Lung (tissue), 12 donors: ENCODE results near the gene PANK1. TPM values are rescaled to one million over a fixed set of nuclear protein-coding genes. Genes with fewer than 3 reads are reported as not detected.

Experiments used
- ATAC-seq: fragments of 200-7000 bp; cut with Tn5 transposase; one replicate; pipeline ENCODE4 v1.9.1; 2020; ENCODE audit warnings: moderate number of reproducible peaks; ENCODE audit not compliant: insufficient read depth, low FRiP score
- DNase-seq, 3 donors: peaks; one replicate each; pipeline ENCODE4 v3.0.0-alpha.2; 2013 to 2017
- H3K27ac ChIP-seq, 2 donors: one replicate each; pipeline ENCODE4 v1.5.1; 2013; ENCODE audit warnings: mild to moderate bottlenecking in 2 of 2, moderate library complexity in 2 of 2, control low read depth in 1 of 2, inconsistent platforms in 1 of 2, low read depth in 1 of 2, low read length in 1 of 2
- H3K27me3 ChIP-seq, 3 donors: one replicate each; pipeline ENCODE4 v1.5.1; 2013; ENCODE audit warnings: low read length in 2 of 3; ENCODE audit not compliant: control insufficient read depth in 3 of 3, insufficient read depth in 3 of 3
- H3K36me3 ChIP-seq, 4 donors: one replicate each; pipeline ENCODE4 v1.5.1; 2013; ENCODE audit warnings: low read length in 4 of 4, mild to moderate bottlenecking in 1 of 4, moderate library complexity in 1 of 4; ENCODE audit not compliant: control insufficient read depth in 4 of 4, insufficient read depth in 4 of 4
- H3K4me1 ChIP-seq, 5 donors: one replicate each; pipeline ENCODE4 v1.5.1; 2013; ENCODE audit warnings: low read length in 5 of 5, mild to moderate bottlenecking in 2 of 5, moderate library complexity in 1 of 5; ENCODE audit not compliant: control insufficient read depth in 5 of 5, insufficient read depth in 5 of 5
- H3K4me3 ChIP-seq: one replicate; pipeline ENCODE4 v1.5.1; 2013; ENCODE audit warnings: mild to moderate bottlenecking, control low read depth, moderate library complexity
- H3K9ac ChIP-seq, 2 donors: one replicate each; pipeline ENCODE4 v1.5.1; 2013; ENCODE audit warnings: low read length in 2 of 2, control low read depth in 1 of 2; ENCODE audit not compliant: insufficient read depth in 1 of 2
- H3K9me3 ChIP-seq, 4 donors: one replicate each; pipeline ENCODE4 v1.5.1; 2013; ENCODE audit warnings: low read length in 3 of 4, mild to moderate bottlenecking in 1 of 4, moderate library complexity in 1 of 4; ENCODE audit not compliant: control insufficient read depth in 4 of 4, insufficient read depth in 3 of 4
- CTCF ChIP-seq: IDR thresholded peaks from 2 replicates; pipeline ENCODE4 v1.5.1; 2012; ENCODE audit warnings: mild to moderate bottlenecking; ENCODE audit errors: control extremely low read depth, extremely low read depth
- WGBS, 2 donors: extraction: QIAGEN DNeasy Blood & Tissue Kit; methylation state at CpG; one replicate each; pipeline ENCODE4 v1.1.7; 2013; 5-methylcytosine and 5-hydroxymethylcytosine counted together
- polyA plus RNA-seq, 2 donors: library from polyadenylated mRNA; stranded (reverse); fragments of 200-250 nt; gene quantifications; one replicate each; pipeline ENCODE4 v1.2.1, GENCODE V29; 2013
- total RNA-seq, 2 donors: library from RNA; depleted of rRNA in 1 of 2; stranded (reverse); fragments of >200 nt in 1 of 2; gene quantifications; one replicate each; pipeline ENCODE4 v1.2.1, GENCODE V29; 2014 to 2021
- donor health status: control.
- donor health status: control.
- donor health status: Bipolar disorder and iron deficiency.
- donor health status: healthy.
- donor health status: DM: yes; HTN: yes; CAD: no.

PANK1 gene
- total and polyA plus RNA-seq, 4 donors = 1.6 to 18.3 (median 4.4) TPM

GRCh38 chr10:89552213-89552612 lies 92.8 kb downstream of the PANK1 start:
- DNase-seq (no peak), ATAC-seq (no peak)
- Histone ChIP-seq H3K36me3 (no peaks in the 10 kb centered on the region), H3K4me3 (no peak overlapping the region), H3K27ac (no peak overlapping the region), H3K9me3 (no peaks in the 10 kb centered on the region), H3K9ac (no peak overlapping the region), H3K27me3 (no peaks in the 10 kb centered on the region), H3K4me1 (peaks cover 0 to 5% (median 0%) of the 10 kb centered on the region in 5 donors)
- no peak for TF ChIP-seq CTCF
- WGBS, 2 donors = 95% methylated on average over 4 of the region's 4 CpGs

DNA sequence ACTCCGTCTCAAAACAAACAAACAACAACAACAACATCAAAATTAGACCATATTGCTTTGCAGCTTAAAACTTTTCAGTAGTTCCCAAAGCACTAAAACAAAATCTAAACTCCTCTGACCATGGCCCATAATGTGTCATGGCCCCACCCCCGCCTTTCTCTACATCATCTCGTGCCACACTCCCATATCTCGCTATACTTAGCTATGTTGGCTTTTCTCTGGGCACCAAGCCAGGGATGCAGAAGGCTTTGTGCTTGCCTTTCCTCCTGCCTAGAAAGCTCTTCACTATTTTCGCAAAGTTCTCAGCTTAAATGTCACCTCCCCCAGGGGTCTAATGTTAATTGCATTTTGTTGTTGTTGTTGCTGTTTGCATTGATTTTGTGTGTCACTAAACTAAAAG lies 94.5 kb downstream of the PANK1 start:
- no peaks in the 10 kb centered on the region for H3K27me3 ChIP-seq
- peaks cover 0 to 5% (median 0%) of the 10 kb centered on the region in 5 donors for H3K4me1 ChIP-seq
- H3K36me3 ChIP-seq = no peaks in the 10 kb centered on the region
- no peak overlapping the region for H3K4me3 ChIP-seq
- peak; percentile 36 to 57 (median 41) for DNase-seq
- no peaks in the 10 kb centered on the region for H3K9me3 ChIP-seq
- no peak for ATAC-seq
- H3K9ac ChIP-seq = no peak overlapping the region
- WGBS, 2 donors = 64 to 77% methylated on average over 5 of the region's 5 CpGs
- no peak for TF ChIP-seq CTCF
- H3K27ac ChIP-seq = no peak overlapping the region

DNA sequence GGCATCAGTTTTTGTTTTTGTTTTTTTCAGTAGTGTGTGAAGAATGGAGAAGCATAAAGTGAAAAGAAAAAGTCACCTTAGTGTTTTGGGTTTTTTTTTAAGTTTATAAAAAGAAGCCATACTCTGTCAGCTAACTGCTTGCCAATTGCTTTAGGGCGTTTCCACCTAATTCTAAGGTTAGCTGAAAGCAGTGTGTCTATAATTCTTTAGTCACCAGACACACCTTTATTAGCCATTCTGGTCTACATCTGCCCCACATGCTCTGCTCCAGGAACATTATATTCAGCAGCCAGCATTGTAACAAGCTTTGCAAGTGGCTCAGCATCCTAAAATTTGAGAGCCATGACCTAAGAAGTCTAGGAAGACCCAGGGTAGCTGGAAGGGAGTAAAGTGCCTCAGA lies 95.5 kb downstream of the PANK1 start:
- Histone ChIP-seq H3K9me3 (peaks cover 0 to 2% (median 0%) of the 10 kb centered on the region in 4 donors), H3K36me3 (no peaks in the 10 kb centered on the region), H3K4me3 (no peak overlapping the region), H3K9ac (no peak overlapping the region), H3K27me3 (no peaks in the 10 kb centered on the region), H3K4me1 (peaks cover 0 to 5% (median 0%) of the 10 kb centered on the region in 5 donors), H3K27ac (no peak overlapping the region)
- DNase-seq = no peak
- TF ChIP-seq CTCF = no peak
- ATAC-seq = no peak
- WGBS, 2 donors = 88 to 92% methylated on average over 1 of the region's 1 CpG

GRCh38 chr10:89548673-89549072 lies 96.4 kb downstream of the PANK1 start:
- Histone ChIP-seq H3K27me3 (no peaks in the 10 kb centered on the region), H3K36me3 (no peaks in the 10 kb centered on the region), H3K27ac (no peak overlapping the region), H3K4me1 (peaks cover 0 to 5% (median 0%) of the 10 kb centered on the region in 5 donors), H3K9ac (no peak overlapping the region), H3K4me3 (no peak overlapping the region), H3K9me3 (peaks cover 0 to 2% (median 0%) of the 10 kb centered on the region in 4 donors)
- WGBS, 2 donors = 49 to 69% methylated on average over 6 of the region's 6 CpGs
- no peak for ATAC-seq
- no peak for DNase-seq
- no peak for TF ChIP-seq CTCF
